ENCODE results near the gene MMP28.

MMP28 gene

GRCh38 chr17:35799942-35800341 is 4.5 kb upstream of the MMP28 start:
- DNase-seq (ENCODE audit: low read depth in 4 of 4, low spot score in 1 of 4): no peak

GRCh38 chr17:35797918-35798317 is 2.5 kb upstream of the MMP28 start:
- DNase-seq (ENCODE audit: low read depth in 4 of 4, low spot score in 1 of 4): no peak

GRCh38 chr17:35797370-35797769 is 1.9 kb upstream of the MMP28 start:
- no peak for DNase-seq (ENCODE audit: low read depth in 4 of 4, low spot score in 1 of 4)

- no peak for DNase-seq (ENCODE audit: low read depth in 4 of 4, low spot score in 1 of 4)
Observed at GRCh38 chr17:35796942-35797341, 1.5 kb upstream of the MMP28 start.

GRCh38 chr17:35795871-35796265 is 427 bp upstream of the MMP28 start:
- no peak for DNase-seq (ENCODE audit: low read depth in 4 of 4, low spot score in 1 of 4)

GRCh38 chr17:35793257-35793656 is 2.2 kb downstream of the MMP28 start:
- no peak for DNase-seq (ENCODE audit: low read depth in 4 of 4, low spot score in 1 of 4)

- no peak for DNase-seq (ENCODE audit: low read depth in 4 of 4, low spot score in 1 of 4)
Observed at GRCh38 chr17:35791681-35792350, 3.6 kb downstream of the MMP28 start.

- no peak for DNase-seq (ENCODE audit: low read depth in 4 of 4, low spot score in 1 of 4)
Observed at GRCh38 chr17:35790841-35791240, 4.6 kb downstream of the MMP28 start.

- no peak for DNase-seq (ENCODE audit: low read depth in 4 of 4, low spot score in 1 of 4)
Observed at GRCh38 chr17:35788477-35789368, 6.7 kb downstream of the MMP28 start.

- no peak for DNase-seq (ENCODE audit: low read depth in 4 of 4, low spot score in 1 of 4)
Observed at GRCh38 chr17:35786941-35787432, 8.5 kb downstream of the MMP28 start.

GRCh38 chr17:35784895-35785294 is 10.5 kb downstream of the MMP28 start:
- DNase-seq (ENCODE audit: low read depth in 4 of 4, low spot score in 1 of 4): no peak

GRCh38 chr17:35780950-35781349 is 14.5 kb downstream of the MMP28 start:
- no peak for DNase-seq (ENCODE audit: low read depth in 4 of 4, low spot score in 1 of 4)

- DNase-seq (ENCODE audit: low read depth in 4 of 4, low spot score in 1 of 4): no peak
Observed at GRCh38 chr17:35778641-35779196, 16.7 kb downstream of the MMP28 start.

GRCh38 chr17:35775583-35775982 is 19.9 kb downstream of the MMP28 start:
- no peak for DNase-seq (ENCODE audit: low read depth in 4 of 4, low spot score in 1 of 4)

GRCh38 chr17:35775039-35775438 is 20.4 kb downstream of the MMP28 start:
- DNase-seq (ENCODE audit: low read depth in 4 of 4, low spot score in 1 of 4): no peak

- DNase-seq (ENCODE audit: low read depth in 4 of 4, low spot score in 1 of 4): no peak
Observed at GRCh38 chr17:35774499-35774898, 20.9 kb downstream of the MMP28 start.

GRCh38 chr17:35773679-35774425 is 21.6 kb downstream of the MMP28 start:
- DNase-seq (ENCODE audit: low read depth in 4 of 4, low spot score in 1 of 4): no peak

GRCh38 chr17:35773129-35773528 is 22.3 kb downstream of the MMP28 start:
- no peak for DNase-seq (ENCODE audit: low read depth in 4 of 4, low spot score in 1 of 4)

- no peak for DNase-seq (ENCODE audit: low read depth in 4 of 4, low spot score in 1 of 4)
Observed at GRCh38 chr17:35769895-35770486, 25.4 kb downstream of the MMP28 start.

- no peak for DNase-seq (ENCODE audit: low read depth in 4 of 4, low spot score in 1 of 4)
Observed at GRCh38 chr17:35768797-35769196, 26.6 kb downstream of the MMP28 start.
